Placental pericyte (primary cell): ENCODE results near the gene CHRNA7. TPM values are rescaled to one million over a fixed set of nuclear protein-coding genes. Genes with fewer than 3 reads are reported as not detected.

Source experiments
- small RNA-seq: library from RNA; depleted of rRNA; stranded (forward); fragments of <200 nt; gene quantifications from one replicate; pipeline ENCODE3, GENCODE V24; 2012; ENCODE audit warnings: low replicate concordance
- total RNA-seq: library from RNA; depleted of rRNA; stranded (reverse); fragments of >200 nt; gene quantifications from 2 replicates; pipeline ENCODE4 v1.2.3, GENCODE V29; 2012

CHRNA7 gene
- total RNA-seq, result under 0.01 and 0.22 TPM in 2 replicates

DNA sequence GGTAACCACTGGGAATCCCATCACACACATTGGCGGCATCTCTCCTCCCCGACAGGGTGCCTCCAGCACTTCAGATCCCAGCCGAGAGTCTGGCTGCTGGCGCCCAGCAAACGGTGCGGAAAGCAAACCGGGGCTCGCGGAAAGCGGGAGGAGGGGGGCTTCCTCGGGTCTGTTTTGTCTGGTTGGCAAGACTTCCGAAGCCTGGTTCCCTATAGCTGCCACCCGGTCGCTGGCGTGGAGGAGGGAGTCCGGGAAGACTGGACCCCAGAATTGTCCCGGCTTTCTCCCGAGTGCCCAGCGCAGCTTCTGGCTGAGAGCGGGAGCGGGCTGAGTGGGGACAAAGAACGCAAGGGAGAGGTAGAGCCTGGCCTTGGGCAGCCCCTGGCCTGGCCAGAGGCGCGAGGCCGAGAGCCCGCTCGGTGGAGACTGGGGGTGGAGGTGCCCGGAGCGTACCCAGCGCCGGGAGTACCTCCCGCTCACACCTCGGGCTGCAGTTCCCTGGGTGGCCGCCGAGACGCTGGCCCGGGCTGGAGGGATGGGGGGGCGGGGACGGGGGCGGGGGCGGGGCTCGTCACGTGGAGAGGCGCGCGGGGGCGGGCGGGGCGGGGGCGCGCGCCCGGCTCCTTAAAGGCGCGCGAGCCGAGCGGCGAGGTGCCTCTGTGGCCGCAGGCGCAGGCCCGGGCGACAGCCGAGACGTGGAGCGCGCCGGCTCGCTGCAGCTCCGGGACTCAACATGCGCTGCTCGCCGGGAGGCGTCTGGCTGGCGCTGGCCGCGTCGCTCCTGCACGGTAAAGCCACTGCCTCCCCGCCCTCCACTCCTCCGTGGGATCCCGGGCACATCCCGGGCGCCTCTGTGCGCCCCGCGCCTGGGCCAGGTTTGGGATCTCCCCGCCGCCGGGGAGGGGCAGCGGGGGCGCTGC, at the start of gene CHRNA7:
Gene CHRNA7, plus strand, starts transcription at position 654 of the 920 bp plus-strand sequence. Its CDS starts 80 bp downstream, at position 734.

Small RNA genes lying within 50 kb of the gene (small RNA-seq; reads per million reads assigned to genes)
- not detected for gene RF00019

Other genes with a start within 250 kb of the CHRNA7 start
- under 0.01 TPM in 2 replicates for gene OTUD7A, start 159.8 kb upstream of the CHRNA7 start, total RNA-seq